Measurements from ENCODE around the gene RBM20. TPM values are rescaled to one million over a fixed set of nuclear protein-coding genes. Genes with fewer than 3 reads are reported as not detected.

The RBM20 gene
- polyA plus RNA-seq, 2 of the 4 experiments (the other 2 are of a cell fraction): 1.5 to 1.8 TPM

DNA sequence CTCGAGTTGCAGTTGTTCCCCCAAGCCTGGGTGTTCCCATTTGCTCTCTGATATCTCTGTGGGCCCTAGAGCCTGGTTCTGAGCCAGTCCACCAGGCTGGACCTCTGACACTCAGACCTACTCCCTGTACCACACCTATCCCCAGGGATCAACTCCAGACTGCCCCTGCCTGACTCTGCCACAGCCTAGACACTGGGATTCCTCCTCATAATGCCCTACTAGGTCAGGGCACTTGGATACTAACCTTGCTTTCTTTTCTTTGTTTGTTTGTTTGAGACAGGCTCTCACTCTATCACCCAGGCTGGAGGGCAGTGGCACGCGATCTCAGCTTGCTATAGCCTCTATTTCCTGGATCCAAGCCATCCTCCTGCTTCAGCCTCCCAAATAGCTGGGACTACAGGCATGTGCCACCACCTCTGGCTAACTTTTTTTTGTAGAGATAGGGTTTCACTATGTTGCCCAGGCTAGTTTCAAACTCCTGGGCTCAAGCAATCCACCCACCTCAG lies 196.8 kb downstream of the RBM20 start:
- WGBS (ENCODE audit: missing lambda C conversion rate): 64% methylated on average over 3 of the region's 3 CpGs
- no peak for TF ChIP-seq EP300 (IDR thresholded peaks at IDR 0.05)
- TF ChIP-seq SMC3 (IDR thresholded peaks at IDR 0.05): no peak
- no peak for TF ChIP-seq EHF (CRISPR knock-in tag; IDR thresholded peaks at IDR 0.05)
- TF ChIP-seq HEYL (CRISPR knock-in tag; IDR thresholded peaks at IDR 0.05): no peak
- no peak for TF ChIP-seq PHF8 (IDR thresholded peaks at IDR 0.05; ENCODE audit: borderline replicate concordance, low read depth)
- TF ChIP-seq JUNB (IDR thresholded peaks at IDR 0.05): no peak
- TF ChIP-seq ESRRA (IDR thresholded peaks at IDR 0.05; ENCODE audit: borderline replicate concordance, low read length): no peak
- TF ChIP-seq JUN (IDR thresholded peaks at IDR 0.05): no peak
- no peak for TF ChIP-seq CHD4 (IDR thresholded peaks at IDR 0.05; ENCODE audit: borderline replicate concordance)
- TF ChIP-seq HOXB13 (CRISPR knock-in tag; IDR thresholded peaks at IDR 0.05; ENCODE audit: low read depth): no peak
- TF ChIP-seq FOSL2 (IDR thresholded peaks at IDR 0.05): no peak
- no peak for TF ChIP-seq FOSL2 (CRISPR knock-in tag; IDR thresholded peaks at IDR 0.05)
- TF ChIP-seq CEBPB (IDR thresholded peaks at IDR 0.05): no peak
- TF ChIP-seq POLR2AphosphoS2 (conservative IDR thresholded peaks at IDR 0.05; ENCODE audit: low read length): no peak
- TF ChIP-seq NFE2L2 (conservative IDR thresholded peaks at IDR 0.05; ENCODE audit: low read length): no peak
- H3K9me3 ChIP-seq: no peaks in the 10 kb centered on the region
- H3K27ac ChIP-seq: peak overlapping the region; percentile 43 to 48; a peak in 3 of 6 replicates
- no peak overlapping the region; the same call in 2 of the 3 replicates for H3K4me2 ChIP-seq
- DNase-seq (ENCODE audit: low read depth in 1 of 2, low spot score in 1 of 2): no peak
- ChIA-PET POLR2A (no interaction called here), CTCF (no interaction called here)
- ATAC-seq: no peak
- no peak overlapping the region for H3K4me3 ChIP-seq
- peaks cover 18% of the 10 kb centered on the region for H3K4me1 ChIP-seq
- no peak for FAIRE-seq

- DNase-seq (ENCODE audit: low read depth in 1 of 2, low spot score in 1 of 2) (no peak), FAIRE-seq (no peak), ATAC-seq (no peak)
- CTCF ChIA-PET: interaction anchor here (1.3 kb wide), 1 partner anchor 21 kb away, joined by 3 read pairs; no protein-coding TSS in a partner anchor
- Histone ChIP-seq H3K4me2 (no peak overlapping the region), H3K27ac (no peak overlapping the region), H3K4me3 (no peak overlapping the region), H3K9me3 (no peaks in the 10 kb centered on the region), H3K4me1 (peaks cover 25% of the 10 kb centered on the region)
- WGBS (ENCODE audit: missing lambda C conversion rate): 86% methylated on average over 7 of the region's 9 CpGs
- POLR2A ChIA-PET: interaction anchor here (1.6 kb wide), 1 partner anchor 39 kb away, joined by 3 read pairs; no protein-coding TSS in a partner anchor
- TF ChIP-seq, protein P1, sequence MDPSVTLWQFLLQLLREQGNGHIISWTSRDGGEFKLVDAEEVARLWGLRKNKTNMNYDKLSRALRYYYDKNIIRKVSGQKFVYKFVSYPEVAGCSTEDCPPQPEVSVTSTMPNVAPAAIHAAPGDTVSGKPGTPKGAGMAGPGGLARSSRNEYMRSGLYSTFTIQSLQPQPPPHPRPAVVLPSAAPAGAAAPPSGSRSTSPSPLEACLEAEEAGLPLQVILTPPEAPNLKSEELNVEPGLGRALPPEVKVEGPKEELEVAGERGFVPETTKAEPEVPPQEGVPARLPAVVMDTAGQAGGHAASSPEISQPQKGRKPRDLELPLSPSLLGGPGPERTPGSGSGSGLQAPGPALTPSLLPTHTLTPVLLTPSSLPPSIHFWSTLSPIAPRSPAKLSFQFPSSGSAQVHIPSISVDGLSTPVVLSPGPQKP (IDR thresholded peaks at IDR 0.05; ENCODE audit: low read depth, low read length): no peak
- TF ChIP-seq JUNB (IDR thresholded peaks at IDR 0.05): no peak
- TF ChIP-seq CHD4 (IDR thresholded peaks at IDR 0.05; ENCODE audit: borderline replicate concordance): no peak
- TF ChIP-seq EHMT2 (IDR thresholded peaks at IDR 0.05; ENCODE audit: low read depth): no peak
- TF ChIP-seq BHLHE40 (IDR thresholded peaks at IDR 0.05; ENCODE audit: low read depth, low read length): no peak
- TF ChIP-seq EP300 (IDR thresholded peaks at IDR 0.05): no peak
- no peak for TF ChIP-seq CTCF (IDR thresholded peaks at IDR 0.05)
- no peak for TF ChIP-seq ZFP36 (IDR thresholded peaks at IDR 0.05; ENCODE audit: borderline replicate concordance, partially characterized antibody)
- no peak for TF ChIP-seq BCL3 (IDR thresholded peaks at IDR 0.05)
- no peak for TF ChIP-seq SREBF2 (IDR thresholded peaks at IDR 0.05)
- no peak for TF ChIP-seq ESRRA (IDR thresholded peaks at IDR 0.05; ENCODE audit: borderline replicate concordance, low read length)
Measured at GRCh38 chr10:110841767-110842267, 197.7 kb downstream of the RBM20 start.

Data from A549 (cell line).